ENCODE results near the gene ANTXRL.
"Not testable (repeated sequence)": the region's sequence is repeated elsewhere in the genome, so short reads cannot be mapped to it uniquely, and the experiment has no call there.

ANTXRL gene

DNA sequence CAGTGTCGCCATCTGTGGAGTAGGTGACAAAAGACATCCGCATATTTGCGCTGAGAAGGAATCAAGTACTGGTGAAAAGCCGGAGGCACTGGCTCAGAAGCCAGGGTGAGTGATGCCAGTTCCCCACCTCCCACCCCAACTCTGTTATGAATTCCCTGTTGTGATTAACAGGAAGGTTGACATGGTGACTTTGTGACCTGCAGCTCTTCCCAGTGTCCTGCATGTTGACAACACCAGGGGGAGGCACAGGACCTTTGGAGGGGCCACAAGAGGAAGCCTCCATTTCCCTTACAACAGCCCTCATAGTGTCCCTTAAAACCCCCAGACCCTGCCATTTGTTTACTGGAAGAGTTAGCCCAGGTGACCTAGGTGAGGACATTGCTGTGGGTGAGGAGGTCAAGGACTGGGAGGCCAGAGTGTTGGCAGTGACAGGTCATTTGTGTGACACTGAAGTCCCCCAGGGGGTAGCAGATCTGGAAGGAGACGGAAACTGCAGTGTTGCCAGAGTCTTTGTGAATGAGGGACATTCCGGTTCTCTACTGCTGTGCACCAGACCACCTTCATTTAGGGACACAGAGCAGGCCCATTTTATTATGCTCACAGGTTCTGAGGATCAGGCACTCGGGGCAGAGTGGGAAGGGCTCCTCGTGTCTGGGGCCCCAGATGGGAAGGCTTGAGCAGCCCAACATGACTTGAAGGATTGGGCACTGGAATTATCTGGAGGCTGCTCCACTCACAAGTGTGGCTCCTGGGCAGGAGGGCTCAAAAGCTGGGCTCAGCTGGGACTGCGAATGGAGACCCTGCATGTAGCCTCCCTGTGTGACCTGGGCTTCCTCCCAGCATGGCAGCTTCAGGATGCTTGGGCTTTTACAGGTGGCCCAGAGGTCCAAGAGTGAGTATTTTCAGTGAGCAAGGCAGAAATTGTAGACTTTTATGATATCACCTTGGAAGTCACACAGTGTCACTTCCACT lies 13.0 kb upstream of the ANTXRL start:
- no peak for DNase-seq (ENCODE audit: low read depth in 3 of 3)

DNA sequence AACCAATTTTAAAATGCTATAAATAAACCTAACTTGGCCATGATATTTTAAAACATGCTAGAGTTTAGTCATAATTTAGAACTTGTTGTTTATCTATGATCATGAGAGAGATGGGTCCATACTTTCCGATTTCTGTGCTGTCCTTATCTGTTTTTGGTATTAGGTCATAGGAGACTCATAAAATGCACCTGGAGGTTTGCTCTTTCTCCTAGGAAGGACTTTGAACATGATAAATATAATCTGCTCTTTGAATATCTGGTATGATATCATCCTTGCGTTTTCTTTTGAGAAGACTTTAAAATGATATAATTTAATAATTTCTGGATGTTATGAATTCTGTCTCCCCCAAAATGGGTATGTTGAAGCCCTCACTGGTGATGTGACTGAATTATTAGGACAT lies 9.0 kb upstream of the ANTXRL start:
- no peak for DNase-seq (ENCODE audit: low read depth in 3 of 3)

DNA sequence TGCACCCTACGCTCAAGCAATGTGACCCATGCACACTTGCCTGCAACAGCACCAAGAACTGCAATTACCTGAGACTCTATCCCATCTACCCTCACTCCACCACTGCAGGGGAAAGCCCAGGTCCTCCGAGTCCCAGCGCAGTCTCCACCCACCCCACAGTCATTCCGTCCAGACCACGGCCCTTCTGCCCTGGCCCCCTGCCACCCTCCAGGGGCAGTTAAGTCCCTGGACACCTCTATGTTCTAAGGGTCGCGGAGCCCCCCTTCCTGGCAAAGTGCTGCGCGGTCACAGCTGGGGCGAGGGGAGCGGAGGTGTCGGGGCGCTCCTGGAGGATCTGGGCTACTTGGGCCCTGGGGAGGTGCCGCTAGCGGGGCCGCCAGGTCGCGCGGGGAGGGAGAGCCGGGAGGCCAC lies 4.4 kb upstream of the ANTXRL start:
- DNase-seq (ENCODE audit: low read depth in 3 of 3) = not testable (repeated sequence)

DNA sequence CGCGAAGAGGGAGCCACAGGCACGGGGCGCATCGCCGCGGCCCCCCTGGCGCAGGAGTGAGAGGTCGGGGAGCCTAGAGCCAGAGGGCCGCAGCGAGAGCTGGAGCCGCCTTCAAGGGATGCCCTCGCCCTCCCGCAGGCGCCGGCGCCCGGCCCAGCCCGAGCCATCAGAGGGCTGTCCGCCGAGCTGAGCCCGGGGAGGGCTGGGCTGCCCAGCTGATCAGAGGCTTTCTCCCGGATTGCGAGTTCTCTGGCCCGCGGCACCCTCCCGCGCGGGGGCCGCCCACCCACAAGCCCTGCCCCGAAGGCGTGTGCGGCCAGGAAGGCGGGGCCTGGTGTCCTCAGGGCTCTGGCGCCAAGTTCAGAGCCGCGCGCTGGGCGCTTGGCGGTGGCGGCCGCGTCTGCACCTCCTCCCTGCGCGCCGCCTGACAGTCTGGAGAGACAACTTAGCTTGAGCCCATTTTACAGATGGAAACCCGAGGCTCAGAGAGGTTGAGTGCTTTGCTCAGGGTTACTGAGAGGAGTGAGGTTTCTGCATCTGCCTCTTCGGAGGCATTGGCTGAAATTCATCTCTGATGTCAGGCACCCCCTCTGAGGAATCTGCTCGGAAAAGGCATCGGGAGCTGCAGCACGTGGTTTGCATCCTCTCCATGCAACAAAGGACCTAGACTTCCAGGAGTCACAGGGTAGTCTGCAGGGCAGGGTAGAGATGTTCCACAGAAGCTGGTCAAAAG lies 3.8 kb upstream of the ANTXRL start:
- peak in 2 of 3 experiments; percentile 47 to 69 for DNase-seq (ENCODE audit: low read depth in 3 of 3)

DNA sequence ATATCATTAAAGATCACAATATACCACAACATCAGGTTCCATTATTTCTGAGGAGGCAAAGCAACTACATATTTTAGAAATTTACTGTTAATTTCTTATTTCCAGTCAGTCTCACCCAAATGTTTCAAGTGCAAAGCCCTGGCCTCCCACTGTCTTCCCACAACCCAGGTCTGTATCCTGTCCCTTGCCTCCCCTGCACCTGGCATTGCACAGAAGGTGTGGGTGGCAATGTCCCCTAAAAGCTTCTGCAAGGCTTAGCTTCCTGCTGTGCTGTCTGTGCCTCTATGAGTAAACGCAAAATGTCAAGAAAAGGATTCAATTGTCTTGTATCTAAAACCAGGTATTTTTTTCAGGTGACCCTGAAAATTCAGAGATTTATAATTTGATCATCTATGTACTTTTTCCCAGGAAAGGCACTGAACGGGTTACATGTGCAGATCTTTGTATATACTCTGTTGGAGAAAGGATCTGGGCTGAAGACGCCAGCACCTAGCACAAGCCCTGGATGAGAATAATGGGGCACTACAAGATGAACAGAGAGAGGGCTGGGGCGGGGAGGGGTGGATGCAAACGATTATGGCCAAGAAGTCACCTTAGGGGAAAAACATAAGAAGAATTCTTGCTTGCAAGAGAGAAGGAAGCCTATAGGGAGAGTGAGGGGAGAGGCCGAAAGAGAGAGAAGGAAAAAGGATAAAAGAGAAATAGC lies 3.1 kb upstream of the ANTXRL start:
- no peak for DNase-seq (ENCODE audit: low read depth in 3 of 3)

DNA sequence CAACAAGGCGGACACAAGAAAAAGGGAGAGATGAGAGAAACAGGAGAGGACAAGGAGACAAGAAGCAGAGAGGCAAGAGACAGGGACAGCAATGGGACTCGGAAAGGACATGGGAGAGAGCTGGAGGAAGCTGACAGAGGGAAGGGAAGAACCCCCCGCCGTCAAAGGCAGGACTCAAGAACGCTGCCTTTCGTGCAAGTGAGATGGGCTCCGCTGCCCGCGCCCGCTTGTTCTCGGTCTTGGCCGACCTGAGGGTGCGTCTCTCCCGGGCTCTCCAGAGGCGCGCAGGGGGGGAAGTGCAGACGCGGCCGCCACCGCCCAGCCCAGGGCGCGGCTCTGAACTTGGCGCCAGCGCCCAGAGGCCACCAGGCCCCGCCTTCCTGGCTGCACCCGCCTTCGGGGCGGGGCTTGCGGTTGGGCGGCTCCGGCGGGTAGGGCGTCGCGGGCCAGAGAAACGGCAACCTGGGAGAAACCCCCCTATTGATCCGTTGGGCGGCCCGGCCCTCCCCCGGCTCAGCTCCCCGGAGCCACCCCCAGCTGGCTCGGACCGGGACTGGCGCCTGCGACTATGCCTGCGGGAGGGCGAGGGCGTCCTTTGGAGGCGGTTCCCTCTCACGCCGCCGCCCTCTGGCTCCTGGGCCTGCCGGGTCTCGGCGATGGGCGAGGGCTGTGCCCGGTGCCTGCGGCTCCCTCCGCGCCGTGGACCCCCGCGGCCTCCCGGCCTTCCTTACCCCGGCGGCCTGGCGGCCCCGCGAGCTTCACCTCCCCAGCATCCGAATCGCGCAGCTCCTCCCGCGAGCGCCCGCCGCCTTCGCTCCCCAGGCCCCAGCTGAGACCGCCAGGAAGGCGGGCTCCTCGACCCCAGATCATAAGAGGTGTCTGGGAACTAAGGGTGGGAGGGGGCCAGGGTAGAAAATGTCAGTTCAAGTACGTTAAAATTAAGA lies 2.2 kb upstream of the ANTXRL start:
- peak; percentile 55 to 79 (median 60) for DNase-seq (ENCODE audit: low read depth in 3 of 3)

DNA sequence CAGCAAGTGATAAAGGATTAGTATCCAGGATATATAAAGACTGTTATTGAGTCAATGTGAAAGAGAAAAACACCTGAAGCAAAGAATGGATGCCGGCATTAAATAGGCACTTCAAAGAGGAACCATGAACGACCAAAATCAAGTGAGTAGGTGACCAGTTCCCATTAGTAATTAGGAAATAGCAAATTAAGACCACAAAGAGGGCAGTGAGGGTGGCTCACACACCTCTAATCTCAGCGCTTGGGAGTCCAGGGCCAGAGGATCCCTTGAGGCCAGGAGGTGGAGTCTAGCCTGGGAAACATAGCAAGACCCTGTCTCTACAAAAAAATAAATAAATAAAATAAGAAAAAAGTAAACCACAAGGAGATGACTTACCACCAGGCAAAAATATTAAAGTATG lies 1.5 kb upstream of the ANTXRL start:
- DNase-seq (ENCODE audit: low read depth in 3 of 3) = no peak

DNA sequence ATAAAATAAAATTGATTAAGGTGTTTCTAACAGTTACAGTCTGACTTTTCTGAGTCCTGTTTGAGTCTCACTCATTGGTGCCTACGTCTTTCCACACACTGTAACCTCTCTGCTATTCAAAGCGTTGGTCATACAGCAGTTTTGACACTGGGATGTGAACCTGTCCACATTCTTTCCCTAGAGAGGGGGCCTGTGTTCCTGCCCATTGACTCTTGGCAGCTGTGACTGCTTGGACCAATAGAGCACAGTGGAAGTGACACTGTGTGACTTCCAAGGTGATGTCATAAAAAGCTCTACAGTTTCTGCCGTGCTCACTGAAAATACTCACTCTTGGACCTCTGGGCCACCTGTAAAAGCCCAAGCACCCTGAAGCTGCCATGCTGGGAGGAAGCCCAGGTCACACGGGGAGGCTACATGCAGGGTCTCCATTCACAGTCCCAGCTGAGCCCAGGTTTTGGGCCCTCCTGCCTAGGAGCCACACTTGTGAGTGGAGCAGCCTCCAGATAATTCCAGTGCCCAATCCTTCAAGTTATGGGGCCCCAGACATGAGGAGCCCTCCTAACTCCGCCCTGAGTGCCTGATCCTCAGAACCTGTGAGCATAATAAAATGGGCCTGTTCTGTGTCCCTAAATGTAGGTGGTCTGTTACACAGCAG lies 704 bp upstream of the ANTXRL start:
- no peak for DNase-seq (ENCODE audit: low read depth in 3 of 3)

DNA sequence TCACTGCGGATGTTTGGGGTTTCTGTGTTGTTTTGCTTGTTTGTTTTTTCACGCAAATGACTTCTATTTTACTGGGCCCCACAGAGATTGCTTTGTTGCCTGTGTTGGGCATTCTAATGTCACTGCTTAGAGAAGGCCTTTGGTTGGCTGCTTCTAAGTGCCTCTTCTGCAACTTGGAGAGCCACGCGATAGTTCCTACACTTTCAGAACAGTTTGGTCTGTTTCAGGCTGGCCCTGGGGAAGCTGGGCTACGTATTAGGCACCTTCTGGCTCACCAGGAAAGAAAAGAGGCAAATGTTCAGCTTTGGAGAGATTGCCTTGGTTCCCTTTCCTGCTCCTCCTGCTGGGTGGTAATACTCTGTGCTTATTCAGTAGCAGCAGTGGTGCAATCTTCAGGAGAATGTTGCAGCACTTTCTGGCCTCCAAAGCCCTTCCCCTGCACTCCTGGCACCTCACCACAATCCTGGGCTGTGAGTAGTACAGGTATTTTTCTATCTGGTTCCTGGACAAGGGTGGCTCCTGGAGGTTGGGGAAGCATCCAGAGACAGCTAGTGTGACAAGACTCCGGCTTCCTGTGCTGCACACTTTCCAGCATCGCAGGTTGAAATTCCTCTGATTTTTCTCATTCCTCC lies 1.2 kb downstream of the ANTXRL start:
- no peak for DNase-seq (ENCODE audit: low read depth in 3 of 3)

DNA sequence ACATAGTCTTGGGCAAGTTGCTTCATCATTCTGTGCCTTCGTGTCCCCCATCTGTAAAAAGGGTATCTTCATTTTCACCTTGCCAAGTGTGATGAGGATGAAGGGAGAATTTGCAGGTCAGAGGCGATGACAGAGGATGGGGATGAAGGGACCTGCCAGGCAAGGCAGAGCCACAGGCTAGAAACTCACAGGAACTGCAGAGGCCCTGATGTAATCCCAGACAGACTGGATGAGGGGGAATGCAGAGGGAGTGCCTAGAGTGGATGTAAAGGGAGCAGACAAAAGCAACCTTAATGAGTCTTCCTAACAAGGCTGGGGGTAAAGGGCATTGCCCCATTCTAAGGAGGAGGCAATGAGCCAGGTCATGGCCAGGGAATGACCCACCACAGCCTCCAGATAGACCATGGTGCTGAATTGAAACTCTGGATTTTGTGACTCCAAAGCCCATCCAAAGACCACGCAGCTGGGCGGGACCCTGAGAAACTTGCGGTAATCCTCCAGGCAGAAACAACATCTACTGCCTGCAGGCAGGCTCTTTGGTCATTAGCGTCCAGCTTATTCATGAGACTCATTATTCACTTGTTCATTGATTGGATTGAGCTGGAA lies 1.9 kb downstream of the ANTXRL start:
- no peak for DNase-seq (ENCODE audit: low read depth in 3 of 3)

DNA sequence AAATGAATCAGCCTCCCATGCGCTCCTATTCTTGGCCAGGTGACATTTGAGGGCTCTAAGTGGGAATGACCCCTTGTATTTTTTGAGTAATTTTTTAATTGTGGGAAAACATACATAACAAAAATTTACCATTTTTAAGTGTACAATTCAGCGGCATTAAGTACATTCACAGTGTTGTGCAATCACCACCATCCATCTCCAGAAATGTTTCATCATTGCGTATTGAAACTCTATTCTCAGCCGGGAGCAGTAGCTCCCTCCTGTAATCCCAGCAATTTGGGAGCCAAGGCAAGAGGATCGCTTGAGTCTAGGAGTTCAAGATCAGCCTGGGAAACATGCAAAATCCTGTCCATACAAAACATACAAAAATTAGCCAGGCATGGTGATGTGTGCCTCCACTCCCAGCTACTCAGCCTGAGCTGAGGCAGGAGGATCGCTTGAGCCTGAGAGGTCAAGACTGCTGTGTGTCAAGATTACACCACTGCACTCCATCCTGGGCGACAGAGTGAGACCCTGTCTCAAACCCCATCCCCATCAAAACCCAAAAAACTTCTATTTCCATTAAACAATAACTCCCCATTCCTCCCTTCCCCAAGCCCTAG lies 2.5 kb downstream of the ANTXRL start:
- DNase-seq (ENCODE audit: low read depth in 3 of 3) = no peak

DNA sequence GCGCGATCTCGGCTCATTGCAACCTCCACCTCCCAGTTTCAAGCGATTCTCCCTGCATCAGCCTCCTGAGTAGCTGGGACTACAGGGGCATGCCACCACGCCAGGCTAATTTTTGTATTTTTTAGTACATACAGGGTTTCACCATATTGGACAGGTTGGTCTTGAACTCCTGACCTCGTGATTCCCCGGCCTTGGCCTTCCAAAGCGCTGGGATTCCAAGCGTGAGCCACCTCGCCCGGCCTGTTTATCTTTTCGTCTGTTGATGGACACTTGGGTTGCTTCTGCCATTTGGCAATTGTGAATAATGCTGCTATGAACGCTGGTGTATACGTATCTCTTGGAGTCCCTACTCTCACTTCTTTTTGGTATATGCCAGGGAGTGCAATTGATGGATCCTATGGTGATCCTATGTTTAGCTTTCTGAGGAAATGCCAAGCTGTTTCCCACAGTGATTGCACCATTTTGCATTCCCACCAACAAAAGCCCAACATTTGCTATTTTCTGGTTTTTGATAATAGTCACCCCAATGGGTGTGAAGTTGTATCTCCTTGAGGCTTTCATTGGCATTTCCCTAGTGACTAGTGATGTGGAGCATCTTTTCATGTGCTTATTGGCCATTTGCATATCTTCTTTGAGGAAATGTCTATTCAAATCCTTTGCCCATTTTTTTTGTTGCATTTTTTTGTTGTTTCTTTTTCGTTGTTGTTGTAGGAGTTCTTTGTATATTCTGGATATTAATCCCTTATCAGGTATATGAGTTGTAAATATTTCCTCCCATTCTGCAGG lies 3.5 kb downstream of the ANTXRL start:
- DNase-seq (ENCODE audit: low read depth in 3 of 3) = no peak

DNA sequence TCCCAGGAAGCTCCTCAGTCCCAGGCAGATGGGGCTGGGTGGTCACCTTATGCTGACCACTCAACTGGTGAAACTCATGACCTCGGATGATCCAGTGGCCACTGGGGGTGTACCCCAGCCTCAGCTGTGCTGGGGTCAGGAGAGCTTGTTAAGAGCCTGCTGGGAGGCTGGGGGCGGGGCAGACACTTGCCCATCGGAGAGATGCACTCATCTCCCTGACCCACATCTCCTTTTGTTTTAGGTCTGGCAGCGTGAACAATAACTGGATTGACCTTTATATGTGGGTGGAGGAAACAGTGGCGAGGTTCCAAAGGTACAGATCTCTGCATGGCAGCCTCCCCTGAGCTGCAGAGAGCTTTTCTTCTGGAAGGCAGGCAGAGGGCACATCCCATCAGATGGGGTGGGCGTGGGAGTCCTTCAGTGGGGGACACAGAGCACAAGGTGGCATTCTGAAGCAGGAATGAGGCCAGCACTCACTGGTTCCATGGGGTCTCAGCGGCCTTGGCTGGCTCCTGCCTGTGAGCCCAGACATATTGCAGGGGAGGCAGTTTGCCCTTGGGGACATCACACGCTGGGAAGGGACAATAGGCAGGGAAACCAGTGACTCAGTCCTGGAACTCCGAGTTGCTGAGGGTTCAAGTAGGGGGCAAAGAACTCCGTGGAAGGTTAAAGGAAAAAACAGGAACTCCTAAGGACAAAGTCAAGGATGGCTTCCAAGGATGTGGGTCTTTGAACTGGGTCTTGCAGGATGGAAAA lies 5.2 kb downstream of the ANTXRL start:
- no peak for DNase-seq (ENCODE audit: low read depth in 3 of 3)

DNA sequence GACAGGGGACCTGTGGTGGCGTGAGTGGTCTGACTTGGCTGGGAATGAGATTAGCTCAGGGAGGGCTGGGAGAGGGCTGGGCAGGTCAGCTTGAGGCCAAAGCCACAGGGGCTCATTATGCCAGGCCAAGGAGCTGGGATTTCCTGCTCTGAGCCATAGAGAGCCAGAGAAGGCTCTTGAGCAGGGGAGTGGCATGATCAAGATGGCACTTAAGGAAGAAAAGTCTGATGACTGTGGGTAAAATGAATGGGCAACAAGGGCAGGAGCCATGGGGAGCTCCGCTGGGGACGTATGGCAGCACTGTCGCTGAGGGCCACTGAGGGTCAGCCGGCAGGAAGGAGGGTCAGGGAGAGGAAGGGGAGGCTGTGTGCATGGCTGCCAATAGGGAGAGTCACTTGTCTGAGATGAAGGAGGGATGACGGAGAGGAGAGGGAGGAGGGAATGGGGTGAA lies 5.8 kb downstream of the ANTXRL start:
- no peak for DNase-seq (ENCODE audit: low read depth in 3 of 3)

DNA sequence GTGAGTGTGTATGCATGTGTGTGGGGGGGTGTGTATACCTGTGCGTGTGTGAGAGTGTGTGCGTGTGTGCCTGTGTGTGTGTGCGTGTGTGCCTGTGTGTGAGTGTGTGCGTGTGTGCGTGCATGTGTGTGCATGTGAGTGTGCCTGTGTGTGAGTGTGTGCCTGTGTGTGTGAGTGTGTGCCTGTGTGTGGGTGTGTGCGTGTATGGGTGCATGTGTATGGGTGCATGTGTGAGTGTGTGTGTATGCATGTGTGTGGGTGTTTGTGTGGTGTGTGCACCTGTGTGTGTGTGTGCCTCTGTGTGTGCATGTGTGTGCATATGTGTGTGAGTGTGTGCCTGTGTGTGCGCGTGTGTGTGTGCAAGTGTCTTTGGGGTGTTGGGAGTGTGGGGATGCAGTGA lies 6.4 kb downstream of the ANTXRL start:
- DNase-seq (ENCODE audit: low read depth in 3 of 3) = no peak

DNA sequence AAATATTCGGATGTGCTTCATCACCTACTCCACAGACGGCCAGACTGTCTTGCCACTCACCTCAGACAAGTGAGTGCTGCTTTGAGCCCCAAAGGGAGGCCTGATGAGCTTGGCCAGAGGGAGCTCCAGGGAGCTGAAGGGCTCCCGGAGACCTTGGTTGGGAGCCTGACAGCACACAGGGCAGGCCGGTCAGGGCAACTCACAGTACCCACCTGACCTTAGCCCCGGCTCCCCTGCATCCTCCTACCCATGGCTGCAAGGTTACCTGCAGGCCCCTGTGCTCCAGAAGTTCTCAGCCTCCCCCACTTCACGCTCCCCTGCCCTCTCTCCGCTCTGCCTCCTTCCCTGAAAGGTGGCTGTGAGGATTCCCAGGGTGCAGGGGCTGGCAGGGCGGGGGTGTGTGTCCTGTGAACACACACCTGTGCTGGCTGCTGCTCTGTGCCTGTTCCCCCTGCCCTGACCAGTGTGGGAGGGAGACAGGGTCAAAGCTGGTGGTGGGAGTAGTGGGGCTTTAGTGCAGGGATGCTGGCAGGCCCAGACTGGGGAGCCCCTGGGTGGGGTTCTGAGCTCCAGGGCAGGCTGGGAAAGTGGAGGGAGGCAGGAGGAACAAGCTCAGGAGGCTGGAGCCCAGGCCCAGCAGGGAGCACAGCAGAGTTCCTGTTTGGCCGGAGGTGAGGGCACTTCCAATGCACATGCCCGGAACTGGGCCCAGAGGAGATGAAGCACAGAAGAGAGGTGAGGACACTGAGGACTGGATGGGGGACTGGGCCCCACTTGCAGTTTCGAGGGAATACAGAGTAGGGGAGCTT lies 7.2 kb downstream of the ANTXRL start:
- no peak for DNase-seq (ENCODE audit: low read depth in 3 of 3)

Data from stimulated activated CD4-positive, alpha-beta T cell treated with anti-CD3 and anti-CD28 coated beads, TNF-alpha, amount 100 ng/mL, for 24 hours (primary cell).